H1 (cell line): ENCODE data around the gene FGF14. TPM values are rescaled to one million over a fixed set of nuclear protein-coding genes. Genes with fewer than 3 reads are reported as not detected.

Experiments
- CTCF ChIA-PET: fragments of 300-600 bp; sonication (Branson Sonifier 250); formaldehyde crosslinking; loops from one replicate; lab custom pipeline; 2021; ENCODE audit not compliant: partially characterized antibody; lab: Charles Lee
- POLR2A ChIA-PET: fragments of 300-600 bp; sonication (Branson Sonifier 250); formaldehyde crosslinking; loops from one replicate; lab custom pipeline; 2021; ENCODE audit warnings: inconsistent platforms; ENCODE audit not compliant: partially characterized antibody; lab: Charles Lee
- DNase-seq, 2 experiments: peaks; one replicate each; pipeline versions ENCODE4 v3.0.0 to v3.0.0-alpha.2; 2010 to 2022; ENCODE audit warnings: low spot score in 2 of 2, low read depth in 1 of 2, mixed read lengths in 1 of 2
- FAIRE-seq: peaks from 2 replicates; lab custom pipeline; 2011; peaks lifted over from hg19 to GRCh38; lab: Jason Lieb, UNC
- H2AFZ ChIP-seq: 2 replicates; pipeline ENCODE4 v1.8.1; 2012; ENCODE audit warnings: low read length, inconsistent platforms
- H2AK5ac ChIP-seq: 2 replicates; pipeline ENCODE4 v1.6.1; 2013; ENCODE audit warnings: low read depth, low read length
- H2BK120ac ChIP-seq: replicated peaks from 2 replicates; pipeline ENCODE3; 2013; ENCODE audit warnings: low read depth, low read length, inconsistent platforms
- H2BK12ac ChIP-seq: 2 replicates; pipeline ENCODE4 v1.6.1; 2013; ENCODE audit warnings: low read depth, low read length
- H2BK15ac ChIP-seq: 2 replicates; pipeline ENCODE4 v1.6.1; 2013; ENCODE audit warnings: low read length
- H2BK20ac ChIP-seq: 2 replicates; pipeline ENCODE4 v1.6.1; 2013; ENCODE audit warnings: low read length
- H2BK5ac ChIP-seq: 2 replicates; pipeline ENCODE4 v1.6.1; 2013; ENCODE audit warnings: low read depth, low read length
- H3K14ac ChIP-seq: 2 replicates; pipeline ENCODE4 v1.6.1; 2013; ENCODE audit warnings: inconsistent platforms; ENCODE audit not compliant: insufficient read length
- H3K18ac ChIP-seq: 2 replicates; pipeline ENCODE4 v1.6.1; 2013; ENCODE audit warnings: low read length; ENCODE audit errors: extremely low read depth
- H3K23ac ChIP-seq: 2 replicates; pipeline ENCODE4 v1.6.1; 2013; ENCODE audit warnings: inconsistent platforms; ENCODE audit not compliant: insufficient read length
- H3K23me2 ChIP-seq: 2 replicates; pipeline ENCODE4 v1.6.1; 2013; ENCODE audit warnings: low read depth, low read length
- H3K27ac ChIP-seq: 2 replicates; pipeline ENCODE4 v1.6.1; 2011; ENCODE audit warnings: low read depth, low read length, inconsistent platforms
- H3K27me3 ChIP-seq, 4 experiments: replicated peaks in 1 of 4; 1 replicate in 1 of 4; 2 replicates in 3 of 4; pipeline versions ENCODE4 v1.6.1 to v1.8.1; 2011 to 2013; ENCODE audit warnings: low read length in 3 of 4, mild to moderate bottlenecking in 3 of 4, inconsistent platforms in 2 of 4, mixed read lengths in 2 of 4, moderate library complexity in 1 of 4; ENCODE audit not compliant: control insufficient read depth in 3 of 4, insufficient read depth in 3 of 4; ENCODE audit errors: extremely low read depth in 1 of 4
- H3K36me3 ChIP-seq, 4 experiments: 2 replicates each; pipeline versions ENCODE4 v1.6.1 to v1.8.1; 2011 to 2013; ENCODE audit warnings: mild to moderate bottlenecking in 4 of 4, low read length in 3 of 4, moderate library complexity in 2 of 4, control low read depth in 1 of 4, inconsistent platforms in 1 of 4; ENCODE audit not compliant: insufficient read depth in 4 of 4, control insufficient read depth in 2 of 4
- H3K4ac ChIP-seq: replicated peaks from 2 replicates; pipeline ENCODE3; 2013; ENCODE audit warnings: low read length, low read depth, mixed read lengths, inconsistent platforms; ENCODE audit not compliant: insufficient read length
- H3K4me1 ChIP-seq, 4 experiments: replicated peaks in 1 of 4; 1 replicate in 1 of 4; 2 replicates in 3 of 4; pipeline versions ENCODE4 v1.6.1 to v1.8.1; 2011 to 2013; ENCODE audit warnings: low read length in 3 of 4, inconsistent platforms in 2 of 4, mixed read lengths in 1 of 4; ENCODE audit not compliant: insufficient read depth in 4 of 4, control insufficient read depth in 3 of 4
- H3K4me2 ChIP-seq, 2 experiments: 2 replicates each; pipeline versions ENCODE4 v1.6.1 to v1.8.1; 2011 to 2013; ENCODE audit warnings: low read depth in 2 of 2, low read length in 2 of 2, control low read depth in 1 of 2, inconsistent platforms in 1 of 2, mild to moderate bottlenecking in 1 of 2; ENCODE audit not compliant: insufficient read depth in 1 of 2
- H3K4me3 ChIP-seq, 4 experiments: fragments of 200-600, 300-600 bp in 1 of 4; sonication (generic), shearing (Covaris generic), sonication (Bioruptor Twin) in 1 of 4; 2 replicates each; pipeline versions ENCODE4 v1.5.1 to v1.8.1; 2011 to 2016; ENCODE audit warnings: low read length in 4 of 4, low read depth in 3 of 4, control low read depth in 2 of 4, inconsistent platforms in 2 of 4, mild to moderate bottlenecking in 2 of 4, mixed read lengths in 1 of 4, moderate library complexity in 1 of 4; ENCODE audit not compliant: insufficient read depth in 2 of 4; ENCODE audit errors: extremely low read depth in 1 of 4
- H3K56ac ChIP-seq: replicated peaks from 2 replicates; pipeline ENCODE3; 2013; ENCODE audit warnings: low read depth, mild to moderate bottlenecking, mixed read lengths, low read length, inconsistent platforms; ENCODE audit not compliant: insufficient read length
- H3K79me1 ChIP-seq: 2 replicates; pipeline ENCODE4 v1.6.1; 2013; ENCODE audit warnings: low read depth, low read length, control low read depth
- H3K79me2 ChIP-seq, 2 experiments: 2 replicates each; pipeline versions ENCODE4 v1.6.1 to v1.8.1; 2012 to 2013; ENCODE audit warnings: low read length in 2 of 2, mild to moderate bottlenecking in 2 of 2, inconsistent platforms in 1 of 2; ENCODE audit not compliant: insufficient read depth in 2 of 2, control insufficient read depth in 1 of 2
- H3K9ac ChIP-seq, 4 experiments: replicated peaks in 1 of 4; 1 replicate in 1 of 4; 2 replicates in 3 of 4; pipeline versions ENCODE4 v1.6.1 to v1.8.1; 2011 to 2013; ENCODE audit warnings: low read depth in 3 of 4, low read length in 3 of 4, control low read depth in 2 of 4, mild to moderate bottlenecking in 2 of 4, moderate library complexity in 2 of 4, inconsistent platforms in 1 of 4; ENCODE audit errors: extremely low read depth in 1 of 4
- H3K9me3 ChIP-seq, 2 experiments: 2 replicates each; pipeline versions ENCODE4 v1.6.1 to v1.8.1; 2012 to 2013; ENCODE audit warnings: mild to moderate bottlenecking in 2 of 2, moderate library complexity in 2 of 2, control low read depth in 1 of 2, inconsistent platforms in 1 of 2, low read depth in 1 of 2, low read length in 1 of 2, mixed read lengths in 1 of 2; ENCODE audit not compliant: insufficient read depth in 2 of 2
- H4K20me1 ChIP-seq, 2 experiments: replicated peaks in 1 of 2; 2 replicates each; pipeline versions ENCODE3 to v1.8.1; 2011 to 2013; ENCODE audit warnings: inconsistent platforms in 2 of 2, low read length in 2 of 2, mild to moderate bottlenecking in 1 of 2; ENCODE audit not compliant: insufficient read depth in 2 of 2, control insufficient read depth in 1 of 2
- H4K5ac ChIP-seq: 2 replicates; pipeline ENCODE4 v1.6.1; 2013; ENCODE audit warnings: low read length, low read depth, mixed read lengths, inconsistent platforms; ENCODE audit not compliant: insufficient read length
- H4K8ac ChIP-seq: 2 replicates; pipeline ENCODE4 v1.8.0; 2013; ENCODE audit warnings: mild to moderate bottlenecking, moderate library complexity, low read length, inconsistent platforms; ENCODE audit not compliant: insufficient read depth; ENCODE audit errors: extremely low read depth
- H4K91ac ChIP-seq: replicated peaks from 2 replicates; pipeline ENCODE3; 2013; ENCODE audit warnings: low read length, mixed read lengths, inconsistent platforms; ENCODE audit not compliant: insufficient read length
- CBX8 ChIP-seq: fragments of 300-800, 300-1000 bp; sonication (generic); IDR thresholded peaks from 2 replicates; pipeline ENCODE4 v1.7.1; 2016; ENCODE audit warnings: low read depth, low read length, borderline replicate concordance
- CTBP2 ChIP-seq: IDR thresholded peaks from 2 replicates; pipeline ENCODE4 v1.7.0; 2011; ENCODE audit warnings: borderline replicate concordance, mild to moderate bottlenecking, moderate library complexity, mixed read lengths, low read length; ENCODE audit not compliant: insufficient read depth, insufficient read length
- GABPA ChIP-seq: IDR thresholded peaks from 2 replicates; pipeline ENCODE4 v1.6.1; 2011; ENCODE audit warnings: mild to moderate bottlenecking, low read length, moderate library complexity, borderline replicate concordance; ENCODE audit not compliant: insufficient read depth
- GTF2F1 ChIP-seq: IDR thresholded peaks from 2 replicates; pipeline ENCODE4 v1.6.1; 2012; ENCODE audit warnings: low read depth, low read length, improper control_type of control experiment, borderline replicate concordance
- JUN ChIP-seq: IDR thresholded peaks from 2 replicates; pipeline ENCODE4 v1.6.1; 2011; ENCODE audit warnings: low read depth, mild to moderate bottlenecking, improper control_type of control experiment, low read length
- KDM4A ChIP-seq: IDR thresholded peaks from one replicate; pipeline ENCODE4 v1.7.1; 2012; ENCODE audit warnings: low read depth, mild to moderate bottlenecking, moderate library complexity, low read length, inconsistent platforms; ENCODE audit not compliant: severe bottlenecking
- NRF1 ChIP-seq: IDR thresholded peaks from 2 replicates; pipeline ENCODE4 v1.6.1; 2011; ENCODE audit warnings: mild to moderate bottlenecking, low read depth, low read length, improper control_type of control experiment
- RFX5 ChIP-seq: IDR thresholded peaks from 2 replicates; pipeline ENCODE4 v1.6.1; 2011; ENCODE audit warnings: low read depth, low read length, improper control_type of control experiment, borderline replicate concordance
- SIN3A ChIP-seq, 2 experiments: IDR thresholded peaks in 1 of 2; conservative IDR thresholded peaks in 1 of 2; 2 replicates each; pipeline ENCODE4 v1.6.1; 2011 to 2012; ENCODE audit warnings: low read length in 2 of 2, improper control_type of control experiment in 1 of 2, low read depth in 1 of 2, mild to moderate bottlenecking in 1 of 2
- SIX5 ChIP-seq: IDR thresholded peaks from 2 replicates; pipeline ENCODE4 v1.6.1; 2011; ENCODE audit warnings: mild to moderate bottlenecking, low read depth, low read length
- SUZ12 ChIP-seq: fragments of 200-600 bp; sonication (generic); IDR thresholded peaks from 2 replicates; pipeline ENCODE4 v1.6.1; 2012; ENCODE audit warnings: mild to moderate bottlenecking, inconsistent platforms, low read length, moderate library complexity, mixed read lengths
- TAF1 ChIP-seq: IDR thresholded peaks from 2 replicates; pipeline ENCODE4 v1.6.1; 2011; ENCODE audit warnings: mild to moderate bottlenecking, low read depth, low read length
- YY1 ChIP-seq: IDR thresholded peaks from 2 replicates; pipeline ENCODE4 v1.6.1; 2011; ENCODE audit warnings: low read depth, mild to moderate bottlenecking, low read length
- WGBS, 2 experiments: shearing (Covaris generic) in 1 of 2; methylation state at CpG; one replicate each; pipeline versions ENCODE4 v1.1.6 to v1.1.7; 2013 to 2015; ENCODE audit warnings: low lambda C conversion rate in 2 of 2, mixed read lengths in 2 of 2, inconsistent platforms in 1 of 2, low coverage in 1 of 2, missing lambda C conversion rate in 1 of 2; ENCODE audit not compliant: insufficient replicate concordance in 2 of 2, insufficient coverage in 1 of 2, insufficient read length in 1 of 2; ENCODE audit errors: extremely low coverage in 1 of 2, missing lambda C conversion rate in 1 of 2; 5-methylcytosine and 5-hydroxymethylcytosine counted together
- polyA plus RNA-seq, 7 experiments: library from polyadenylated mRNA; depleted of rRNA in 3 of 7; stranded (reverse) in 5 of 7; unstranded in 2 of 7; fragments of >200 nt in 5 of 7; fragments of 200-250 nt in 2 of 7; gene quantifications; 1 replicate in 5 of 7; 2 replicates in 1 of 7; 4 replicates in 1 of 7; pipeline versions ENCODE4 v1.2.1 to v1.2.3, GENCODE V29; 2011 to 2013; ENCODE audit warnings: missing spikeins in 2 of 7, mixed read lengths in 2 of 7
- total RNA-seq: library from RNA; stranded (reverse); fragmentation: NEBNext Ultra II Directional; extraction: Animal tissue kit (Norgen Biotek cat#: 25700); gene quantifications from 2 replicates; pipeline ENCODE4 v1.2.1, GENCODE V29; 2021

The FGF14 gene
- total and polyA plus RNA-seq, 2 of the 8 experiments (the other 6 are each of a cell fraction or from before 2014, with no cell fraction given) = 0.05 to 0.58 TPM

DNA sequence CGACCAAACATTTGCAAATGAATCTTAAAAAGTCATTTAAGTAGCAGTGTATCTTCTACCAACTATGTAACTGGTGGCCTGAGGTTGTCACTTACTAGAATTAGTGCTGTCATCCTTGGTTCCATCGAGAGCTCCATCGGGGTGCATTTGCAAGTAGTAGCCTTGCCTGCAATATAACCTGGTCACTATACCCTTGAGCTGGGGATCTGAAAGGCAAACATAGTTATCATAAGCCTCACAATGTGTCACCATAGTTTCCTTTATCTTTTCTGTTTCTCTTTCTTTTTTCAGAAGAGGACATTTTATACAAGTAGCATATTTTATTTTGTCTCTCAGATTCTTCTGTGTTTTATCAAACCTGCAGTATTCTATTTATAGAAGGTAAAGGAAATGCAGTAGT lies 526.8 kb downstream of the FGF14 start:
- Histone ChIP-seq H2AFZ (no peak overlapping the region), H2BK5ac (no peak overlapping the region), H3K4me1 (peaks cover 0 to 4% (median 0%) of the 10 kb centered on the region in 4 experiments; a peak in 1 of 7 replicates), H3K23me2 (no peaks in the 10 kb centered on the region), H3K79me1 (no peaks in the 10 kb centered on the region), H3K9me3 (no peaks in the 10 kb centered on the region), H4K20me1 (no peaks in the 10 kb centered on the region), H3K36me3 (no peaks in the 10 kb centered on the region)
- CTCF ChIA-PET = no interaction called here
- TF ChIP-seq YY1 = no peak
- TF ChIP-seq NRF1 = no peak
- TF ChIP-seq SIN3A (conservative IDR thresholded peaks at IDR 0.05 in 1 of 2, IDR thresholded peaks at IDR 0.05 in 1 of 2; ENCODE audit: low read depth in 1 of 2, low read length in 2 of 2) = no peak
- TF ChIP-seq KDM4A = no peak
- TF ChIP-seq GABPA = no peak
- no peak for TF ChIP-seq CTBP2
- TF ChIP-seq SIX5 = no peak
- TF ChIP-seq SUZ12 = no peak
- no peak for TF ChIP-seq JUN
- TF ChIP-seq GTF2F1 = no peak
- TF ChIP-seq CBX8 = no peak
- no peak for TF ChIP-seq TAF1
- no peak for TF ChIP-seq RFX5
- TF ChIP-seq, all 59 proteins: peak for 0
- no peak overlapping the region for H4K5ac ChIP-seq
- H3K4me2 ChIP-seq = no peak overlapping the region
- H3K9ac ChIP-seq = no peak overlapping the region
- no peak overlapping the region for H3K23ac ChIP-seq
- H3K4me3 ChIP-seq = no peak overlapping the region
- POLR2A ChIA-PET = no interaction called here
- H2BK12ac ChIP-seq = no peak overlapping the region
- H3K27ac ChIP-seq = no peak overlapping the region
- FAIRE-seq (no peak), DNase-seq (no peak)
- H3K27me3 ChIP-seq = no peaks in the 10 kb centered on the region
- H2AK5ac ChIP-seq = no peak overlapping the region
- WGBS, 2 experiments = 92% methylated on average over 3 of the region's 3 CpGs; no CpG with 5 or more reads in 1 of the 2 experiments
- no peak overlapping the region for H4K8ac ChIP-seq
- no peaks in the 10 kb centered on the region for H3K79me2 ChIP-seq
- no peak overlapping the region for H2BK20ac ChIP-seq
- no peak overlapping the region for H3K18ac ChIP-seq
- H3K56ac ChIP-seq = no peak overlapping the region
- H3K4ac ChIP-seq = no peak overlapping the region
- no peak overlapping the region for H2BK15ac ChIP-seq
- no peak overlapping the region for H2BK120ac ChIP-seq
- H3K14ac ChIP-seq = no peak overlapping the region
- H4K91ac ChIP-seq = no peak overlapping the region
